Fibroblast of skin of back (primary cell): Measurements from ENCODE around the gene CPB1.

Experiments
- DNase-seq: peaks from one replicate; pipeline ENCODE4 v3.0.0-alpha.2; 2013

The CPB1 gene

DNA sequence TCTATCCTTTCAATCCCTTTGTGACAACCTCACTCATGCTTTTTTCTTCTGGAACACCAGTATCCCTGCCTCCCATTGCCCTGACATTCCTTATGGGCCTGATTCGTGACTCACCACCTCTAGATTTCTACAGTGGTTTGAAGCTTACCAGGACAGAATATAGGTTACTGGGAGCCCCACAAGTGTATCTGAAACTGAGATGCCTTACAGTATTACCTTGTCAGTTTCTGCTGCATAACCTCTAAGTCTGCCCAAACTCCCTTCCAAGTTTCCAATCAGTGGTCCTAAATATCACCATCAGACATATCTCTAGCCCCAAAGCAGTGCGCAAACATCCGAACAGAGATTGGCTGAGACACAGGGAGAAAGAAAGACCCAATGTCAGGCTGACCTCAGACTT lies 5.6 kb downstream of the CPB1 start:
- peak; percentile 24 for DNase-seq

GRCh38 chr3:148839805-148840204 lies 12.2 kb downstream of the CPB1 start:
- no peak for DNase-seq

DNA sequence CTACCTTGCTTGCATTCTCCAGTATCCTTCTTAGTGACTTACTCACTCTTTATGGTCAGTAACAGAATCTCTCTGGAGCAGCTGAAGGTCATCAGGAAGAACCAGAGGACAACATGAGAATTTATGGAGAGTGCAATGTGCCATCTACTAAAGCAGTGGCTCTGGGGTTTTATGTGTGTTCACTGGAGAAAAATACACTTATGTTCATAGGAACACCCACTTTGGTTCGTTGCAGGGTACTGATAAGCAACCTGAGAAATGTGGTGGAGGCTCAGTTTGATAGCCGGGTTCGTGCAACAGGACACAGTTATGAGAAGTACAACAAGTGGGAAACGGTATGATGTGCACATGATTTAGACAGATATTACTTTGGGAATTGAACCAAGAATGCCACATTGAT lies 12.8 kb downstream of the CPB1 start:
- no peak for DNase-seq

GRCh38 chr3:148845756-148846395 lies 18.3 kb downstream of the CPB1 start:
- DNase-seq: no peak

GRCh38 chr3:148847351-148847750 lies 19.7 kb downstream of the CPB1 start:
- no peak for DNase-seq

GRCh38 chr3:148848410-148848809 lies 20.8 kb downstream of the CPB1 start:
- DNase-seq: no peak

DNA sequence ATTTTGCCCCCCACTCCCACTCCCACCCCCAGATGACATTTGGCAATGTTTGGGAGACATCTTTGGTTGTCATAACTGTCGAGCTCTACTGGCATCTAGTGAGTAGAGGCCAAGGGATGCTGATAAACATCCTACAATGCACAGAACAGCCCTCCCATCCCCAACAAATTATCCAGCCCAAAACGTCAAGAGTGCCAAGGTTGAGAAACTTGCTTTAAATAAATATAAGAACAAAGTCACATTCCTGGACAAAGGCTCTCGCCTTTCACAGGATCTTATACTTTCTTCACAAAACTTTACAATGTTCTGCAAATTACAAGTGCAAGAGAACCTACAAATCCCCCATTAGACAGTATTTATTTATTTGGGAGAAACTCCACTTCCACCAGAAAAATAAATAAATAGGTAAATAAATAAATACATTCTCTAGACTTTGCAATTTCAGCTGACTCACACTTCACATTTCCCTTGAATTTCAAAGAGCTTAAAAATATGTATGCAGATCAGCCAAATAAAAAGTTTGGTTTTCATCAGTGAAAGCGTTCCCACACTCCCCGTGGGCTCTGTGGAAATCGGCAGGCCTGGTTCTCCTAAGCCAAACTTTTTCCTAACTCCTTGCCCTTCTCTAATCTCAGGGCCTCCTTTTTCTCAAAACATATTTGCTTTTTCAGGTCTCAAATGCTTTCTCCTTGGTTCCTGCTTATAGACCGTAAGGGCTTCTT lies 24.8 kb downstream of the CPB1 start:
- DNase-seq: no peak

DNA sequence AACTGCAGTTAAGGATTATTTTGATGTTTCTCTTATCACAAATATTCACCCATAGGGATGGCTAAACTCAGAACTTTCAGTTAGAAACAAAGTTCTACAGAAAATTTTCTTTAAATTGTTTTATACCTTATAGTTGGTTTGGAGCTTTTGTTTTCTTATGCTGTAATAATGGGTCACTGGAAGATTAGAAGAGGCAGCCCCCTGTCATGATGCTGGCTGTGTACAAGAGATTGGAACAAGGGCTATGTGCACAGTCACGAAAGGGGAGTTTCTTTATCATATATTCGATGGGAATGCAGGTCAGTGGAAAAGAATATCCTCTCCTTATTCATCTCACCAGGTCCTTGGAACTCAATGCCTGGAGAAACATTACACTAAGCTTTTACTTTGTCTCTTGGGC lies 25.5 kb downstream of the CPB1 start:
- DNase-seq: no peak

GRCh38 chr3:148854061-148854460 lies 26.4 kb downstream of the CPB1 start:
- no peak for DNase-seq

GRCh38 chr3:148856384-148856783 lies 28.8 kb downstream of the CPB1 start:
- DNase-seq: no peak

GRCh38 chr3:148857316-148857715 lies 29.7 kb downstream of the CPB1 start:
- DNase-seq: no peak

DNA sequence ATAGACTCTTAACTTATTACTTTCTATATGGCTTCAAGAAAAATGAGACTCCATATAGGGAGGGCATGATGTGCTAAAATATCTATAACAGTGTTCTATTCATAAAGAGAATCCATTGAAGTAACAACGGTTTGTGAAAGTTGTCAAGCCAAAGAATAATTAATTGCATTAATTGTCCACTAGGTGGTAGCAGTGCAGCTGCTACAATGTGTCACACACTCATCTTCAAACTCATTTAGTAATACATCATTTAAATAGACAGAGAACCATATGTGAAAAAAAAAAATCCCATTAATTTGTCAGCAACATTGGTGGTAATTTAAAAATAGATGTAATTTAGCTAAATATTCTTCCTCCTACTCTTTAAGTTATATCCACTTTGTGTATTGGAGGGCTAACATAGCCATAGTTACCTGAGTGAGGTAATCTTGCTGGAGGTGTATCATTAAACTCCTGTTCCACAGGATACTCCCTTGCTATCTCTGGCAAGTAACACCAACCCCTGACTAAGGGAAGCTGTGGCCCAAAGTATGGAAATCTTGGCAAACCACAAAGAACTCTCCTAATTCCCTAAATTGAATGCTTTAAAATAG lies 33.8 kb downstream of the CPB1 start:
- peak; percentile 56 for DNase-seq

DNA sequence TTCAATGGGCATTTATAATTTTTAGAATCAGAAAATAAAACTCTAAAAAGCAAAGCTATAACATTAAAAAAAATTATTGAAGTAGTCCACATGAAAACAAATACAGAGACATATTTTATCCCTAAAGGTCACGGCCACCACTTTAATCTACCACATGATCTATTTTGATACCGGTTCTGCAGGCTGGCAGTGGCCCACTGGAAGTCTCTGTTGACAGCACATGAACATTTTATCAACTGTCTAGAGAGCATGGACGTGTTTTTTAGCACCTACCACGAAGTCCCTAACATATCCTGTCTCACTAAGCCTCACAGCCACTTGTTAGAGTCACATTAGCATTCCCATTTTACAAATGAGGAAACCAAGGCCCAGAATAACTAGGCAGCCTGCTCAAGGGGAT lies 35.7 kb downstream of the CPB1 start:
- no peak for DNase-seq

- no peak for DNase-seq
Measured at GRCh38 chr3:148863814-148864213, 36.2 kb downstream of the CPB1 start.

- no peak for DNase-seq
Measured at GRCh38 chr3:148865049-148865448, 37.4 kb downstream of the CPB1 start, which contains the start of gene CPA3. TSS of gene CPA3 (plus strand) at chr3:148865296. CDS start at chr3:148865308, 12 bp downstream.

DNA sequence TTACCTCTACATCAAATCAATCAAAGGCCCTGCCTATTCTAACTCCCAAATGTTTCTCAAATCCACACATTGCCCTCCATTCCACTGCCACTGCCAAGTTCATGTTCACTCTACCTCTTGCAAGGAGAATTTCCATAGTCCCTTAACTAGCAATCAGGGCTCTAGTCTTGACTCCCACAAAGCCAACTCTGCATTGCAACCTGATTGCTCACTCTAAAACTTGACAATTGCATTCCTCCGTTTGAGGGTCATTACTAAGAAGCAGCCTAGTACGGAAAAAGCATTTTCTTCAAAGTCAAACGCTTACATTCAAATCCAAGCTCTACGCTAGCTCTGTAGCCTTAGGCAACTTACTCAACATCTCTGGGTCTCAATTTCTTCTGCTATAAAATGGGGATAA lies 38.6 kb downstream of the CPB1 start:
- peak; percentile 79 for DNase-seq

GRCh38 chr3:148873270-148873927 lies 45.8 kb downstream of the CPB1 start:
- no peak for DNase-seq

GRCh38 chr3:148873977-148874376 lies 46.4 kb downstream of the CPB1 start:
- DNase-seq: no peak

- no peak for DNase-seq
Measured at GRCh38 chr3:148878095-148878494, 50.5 kb downstream of the CPB1 start.

GRCh38 chr3:148879256-148879655 lies 51.6 kb downstream of the CPB1 start:
- DNase-seq: no peak

DNA sequence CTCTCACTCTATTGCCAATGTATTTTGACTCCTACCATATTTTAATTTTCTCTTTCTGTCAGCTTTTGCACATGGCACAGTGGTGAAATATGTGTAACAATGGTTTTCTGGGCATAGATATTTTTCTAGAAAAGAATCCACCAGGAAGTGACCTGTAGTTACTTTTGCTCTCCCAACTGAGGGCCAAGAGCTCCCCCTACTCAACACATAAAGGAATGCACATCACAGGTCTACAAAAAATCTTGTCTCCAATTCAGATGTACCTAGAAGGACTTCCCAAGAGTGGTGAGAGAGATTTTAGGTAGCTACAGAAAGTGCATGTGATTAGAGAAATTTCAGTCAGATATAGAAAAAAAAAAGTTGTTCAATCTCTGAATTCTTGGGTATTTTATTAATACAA lies 53.1 kb downstream of the CPB1 start:
- DNase-seq: no peak

DNA sequence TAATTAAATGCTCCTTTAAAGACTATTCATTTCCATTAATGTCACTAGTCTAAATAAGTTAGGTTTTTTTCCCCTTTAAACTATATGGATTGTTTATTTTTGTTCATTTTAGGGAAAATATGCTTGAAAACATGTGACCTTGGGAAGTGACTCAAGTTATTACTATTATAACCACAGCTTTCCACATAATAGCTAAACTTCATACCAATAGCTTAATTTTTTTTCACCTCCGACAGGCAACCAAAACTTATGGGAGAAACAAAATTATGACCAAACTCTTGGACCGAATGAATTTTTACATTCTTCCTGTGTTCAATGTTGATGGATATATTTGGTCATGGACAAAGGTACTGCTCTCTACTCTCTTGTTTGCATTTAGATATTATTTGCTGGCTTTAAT lies 53.7 kb downstream of the CPB1 start:
- peak; percentile 61 for DNase-seq

DNA sequence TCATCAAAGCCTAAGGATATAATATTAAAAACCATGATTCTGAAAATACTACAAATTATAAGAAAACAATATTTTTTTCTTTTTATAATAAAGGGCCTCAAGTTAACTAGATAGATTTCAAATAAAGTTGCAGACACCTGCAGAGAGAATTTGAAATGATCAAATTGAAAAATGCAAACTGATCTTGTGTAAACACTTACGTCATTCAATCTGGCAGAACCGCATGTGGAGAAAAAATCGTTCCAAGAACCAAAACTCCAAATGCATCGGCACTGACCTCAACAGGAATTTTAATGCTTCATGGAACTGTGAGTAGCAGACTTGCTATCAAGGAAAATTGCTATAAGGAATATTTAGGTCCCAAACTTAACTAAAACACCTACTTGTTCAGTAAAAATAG lies 54.7 kb downstream of the CPB1 start:
- DNase-seq: peak; percentile 36

- DNase-seq: no peak
Measured at GRCh38 chr3:148883163-148883562, 55.6 kb downstream of the CPB1 start.
